Measurements from ENCODE around the gene AXDND1.
"Not testable (repeated sequence)": the region's sequence is repeated elsewhere in the genome, so short reads cannot be mapped to it uniquely, and the experiment has no call there.

GRCh38 chr1:179439646-179440045, 73.9 kb downstream of the AXDND1 start:
- not testable (repeated sequence) for TF ChIP-seq CTCF (IDR thresholded peaks at IDR 0.05 in 4 of 5, conservative IDR thresholded peaks at IDR 0.05 in 1 of 5); POLR2A (IDR thresholded peaks at IDR 0.05)

Data from gastrocnemius medialis (tissue), 4 donors.